Adrenal gland (tissue), 12 donors: ENCODE data around the gene INSR. TPM values are rescaled to one million over a fixed set of nuclear protein-coding genes. Genes with fewer than 3 reads are reported as not detected.

ENCODE experiments used
- DNase-seq, 7 donors: peaks; one replicate each; pipeline ENCODE4 v3.0.0-alpha.2; 2019 to 2020
- H3K27ac ChIP-seq, 5 donors: fragments of 200-600 bp; sonication (generic) in 4 of 5; 1 replicate in 3 of 5; 2 replicates in 2 of 5; pipeline versions ENCODE4 v1.5.1 to v1.8.0; 2016 to 2020; ENCODE audit warnings: mild to moderate bottlenecking in 1 of 5
- H3K27me3 ChIP-seq: fragments of 200-600 bp; 2 replicates; pipeline ENCODE4 v1.8.0; 2021
- H3K36me3 ChIP-seq, 2 donors: fragments of 200-600 bp; replicated peaks in 1 of 2; 1 replicate in 1 of 2; 2 replicates in 1 of 2; pipeline versions ENCODE4 v1.5.1 to v1.8.0; 2018 to 2022
- H3K4me1 ChIP-seq, 2 donors: fragments of 200-600 bp; replicated peaks in 1 of 2; 1 replicate in 1 of 2; 2 replicates in 1 of 2; pipeline versions ENCODE4 v1.5.1 to v1.8.0; 2018 to 2021
- H3K4me3 ChIP-seq, 4 donors: fragments of 200-600 bp; sonication (generic) in 3 of 4; one replicate each; pipeline ENCODE4 v1.5.1; 2016 to 2018
- H3K9me3 ChIP-seq, 3 donors: fragments of 200-600 bp; sonication (generic) in 1 of 3; replicated peaks in 1 of 3; 1 replicate in 2 of 3; 2 replicates in 1 of 3; pipeline versions ENCODE4 v1.5.1 to v1.8.0; 2016 to 2021
- POLR2A ChIP-seq, 2 donors: fragments of 450-650 bp; IDR thresholded peaks; one replicate each; pipeline ENCODE4 v1.6.1; 2017; ENCODE audit warnings: antibody characterized with exemption in 2 of 2, mild to moderate bottlenecking in 2 of 2, moderate library complexity in 1 of 2
- WGBS, 4 donors: extraction: QIAGEN DNeasy Blood & Tissue Kit in 2 of 4; methylation state at CpG; one replicate each; pipeline versions ENCODE4 v1.1.5 to v1.1.7; 2013 to 2017; 5-methylcytosine and 5-hydroxymethylcytosine counted together
- intact Hi-C, 2 donors: fragments of 100-400 bp; cut with DNase I; formaldehyde crosslinking; loops; one replicate each; pipeline versions ENCODE4 v1.14.1 to v1.15.0; 2022 to 2023
- polyA plus RNA-seq, 3 donors: library from polyadenylated mRNA; stranded (reverse); fragments of 200-250 nt in 2 of 3; fragments of 350-450 nt in 1 of 3; fragmentation: Illumina TruSeq in 1 of 3; extraction: RNeasy Lipid Tissue Mini Kit (QIAGEN cat#74804) in 1 of 3; gene quantifications; one replicate each; pipeline ENCODE4 v1.2.3, GENCODE V29; 2013 to 2014
- total RNA-seq, 9 donors: library from RNA; depleted of rRNA in 4 of 9; stranded (reverse); fragments of >200 nt in 4 of 9; fragments of 120-200 nt in 1 of 9; fragmentation: NEBNext Ultra II Directional in 1 of 9; extraction: Animal tissue kit (Norgen Biotek cat#: 25700) in 1 of 9; gene quantifications; one replicate each; pipeline versions ENCODE4 v1.1.0 to v1.2.4, GENCODE V29; 2013 to 2023
- TF ChIP-seq, protein P1 (sequence below), 6 experiments: fragments of 450-650 bp in 4 of 6; fragments of 200-600 bp in 2 of 6; sonication (generic) in 1 of 6; IDR thresholded peaks; 1 replicate in 5 of 6; 2 replicates in 1 of 6; pipeline versions ENCODE4 v1.5.1 to v1.8.0; 2016 to 2021; ENCODE audit warnings: antibody characterized with exemption in 6 of 6, mild to moderate bottlenecking in 2 of 6, moderate library complexity in 1 of 6
- donor health status: healthy with polysubstance abuse.
- donor health status: Bipolar disorder and iron deficiency.
- donor health status: DM: yes; HTN: yes; CAD: no.
- donor health status: DM: no; HTN: no; CAD: no.
- donor health status: DM: no; HTN: no; CAD: no.
- donor health status: DM: yes; HTN: yes; CAD: no.

The INSR gene
- total and polyA plus RNA-seq, 12 donors, result 19.0 to 327 (median 99.9) TPM

DNA sequence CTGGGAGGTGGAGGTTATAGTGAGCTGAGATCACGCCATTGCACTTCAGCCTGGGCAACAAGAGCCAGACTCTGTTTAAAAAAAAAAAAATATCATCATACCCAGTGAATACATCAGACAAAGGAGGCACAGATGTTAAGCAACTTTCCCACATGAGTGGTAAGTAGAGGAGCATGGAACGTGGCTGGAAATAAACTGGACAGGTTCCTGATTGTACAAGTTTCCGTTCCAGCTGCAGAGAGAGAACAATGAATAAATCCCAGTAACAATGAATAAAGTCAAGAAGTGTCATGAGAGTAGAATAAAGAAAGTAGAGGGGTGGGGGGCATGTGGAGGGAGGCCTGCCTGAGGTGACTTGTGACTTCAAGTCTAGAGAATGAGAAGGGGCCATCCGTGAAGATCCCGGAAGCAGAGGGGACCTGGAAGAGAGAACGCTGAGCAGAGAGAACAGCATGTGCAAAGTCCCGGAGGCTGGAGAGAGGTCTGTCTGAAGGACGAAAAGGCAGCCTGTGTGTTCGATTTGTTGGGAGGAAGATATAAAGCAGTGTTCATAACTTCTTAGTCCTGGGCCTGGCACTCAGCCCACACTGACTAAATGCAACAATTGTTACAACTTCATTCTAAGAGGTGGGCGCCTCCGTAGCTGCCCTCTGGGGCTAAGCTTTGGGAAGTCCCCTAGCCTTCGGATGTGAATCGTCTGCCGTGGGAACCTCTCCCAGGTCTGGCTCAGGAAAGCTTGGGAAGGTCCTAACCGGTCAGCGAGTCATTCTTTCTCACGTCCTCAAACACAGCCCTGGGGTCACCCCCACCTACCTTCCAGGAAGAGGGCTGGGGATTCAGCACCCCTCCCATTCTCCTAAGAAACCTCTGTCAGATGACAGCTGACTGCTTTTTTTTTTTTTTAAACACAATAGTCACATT lies 39.2 kb upstream of the INSR start:
- H3K4me1 ChIP-seq, result peaks cover 0 to 7% of the 10 kb centered on the region in 2 donors
- TF ChIP-seq POLR2A (IDR thresholded peaks at IDR 0.05), result no peak
- TF ChIP-seq, protein P1, sequence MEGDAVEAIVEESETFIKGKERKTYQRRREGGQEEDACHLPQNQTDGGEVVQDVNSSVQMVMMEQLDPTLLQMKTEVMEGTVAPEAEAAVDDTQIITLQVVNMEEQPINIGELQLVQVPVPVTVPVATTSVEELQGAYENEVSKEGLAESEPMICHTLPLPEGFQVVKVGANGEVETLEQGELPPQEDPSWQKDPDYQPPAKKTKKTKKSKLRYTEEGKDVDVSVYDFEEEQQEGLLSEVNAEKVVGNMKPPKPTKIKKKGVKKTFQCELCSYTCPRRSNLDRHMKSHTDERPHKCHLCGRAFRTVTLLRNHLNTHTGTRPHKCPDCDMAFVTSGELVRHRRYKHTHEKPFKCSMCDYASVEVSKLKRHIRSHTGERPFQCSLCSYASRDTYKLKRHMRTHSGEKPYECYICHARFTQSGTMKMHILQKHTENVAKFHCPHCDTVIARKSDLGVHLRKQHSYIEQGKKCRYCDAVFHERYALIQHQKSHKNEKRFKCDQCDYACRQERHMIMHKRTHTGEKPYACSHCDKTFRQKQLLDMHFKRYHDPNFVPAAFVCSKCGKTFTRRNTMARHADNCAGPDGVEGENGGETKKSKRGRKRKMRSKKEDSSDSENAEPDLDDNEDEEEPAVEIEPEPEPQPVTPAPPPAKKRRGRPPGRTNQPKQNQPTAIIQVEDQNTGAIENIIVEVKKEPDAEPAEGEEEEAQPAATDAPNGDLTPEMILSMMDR (IDR thresholded peaks at IDR 0.05), result no peak
- no peaks in the 10 kb centered on the region for H3K27me3 ChIP-seq
- H3K4me3 ChIP-seq, result no peak overlapping the region
- peak overlapping the region in 3 of 5 donors; percentile 10 to 47 (median 42) for H3K27ac ChIP-seq
- intact Hi-C loops, result no loop called here
- no peaks in the 10 kb centered on the region for H3K9me3 ChIP-seq
- 60 to 64% (median 61%) methylated on average over 17 of the region's 17 CpGs for WGBS, 4 donors
- DNase-seq, result peak in 6 of 7 donors; percentile 47 to 81 (median 57)
- H3K36me3 ChIP-seq, result no peaks in the 10 kb centered on the region

DNA sequence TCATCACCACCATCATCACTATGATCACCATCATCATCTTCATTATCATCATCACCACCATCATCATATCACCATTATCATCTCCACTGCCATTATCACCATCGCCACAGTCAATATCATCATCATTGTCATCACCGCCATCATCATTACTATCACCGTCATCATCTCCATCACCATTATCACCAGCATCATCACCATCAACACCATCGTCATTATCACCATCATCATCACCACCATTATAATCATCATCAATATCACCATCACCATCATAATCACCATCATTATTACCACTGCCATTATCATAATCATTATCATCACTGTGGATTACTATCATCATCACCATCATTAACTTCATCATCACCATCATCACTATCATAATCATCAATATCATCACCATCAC lies 37.2 kb upstream of the INSR start:
- 82 to 89% (median 85%) methylated on average over 4 of the region's 4 CpGs for WGBS, 4 donors
- Histone ChIP-seq H3K9me3 (no peaks in the 10 kb centered on the region), H3K4me3 (no peak overlapping the region), H3K36me3 (no peaks in the 10 kb centered on the region), H3K27ac (no peak overlapping the region), H3K4me1 (peaks cover 0 to 12% of the 10 kb centered on the region in 2 donors), H3K27me3 (no peaks in the 10 kb centered on the region)
- DNase-seq, result no peak
- TF ChIP-seq POLR2A (IDR thresholded peaks at IDR 0.05), result no peak
- TF ChIP-seq, protein P1 (IDR thresholded peaks at IDR 0.05), result no peak
- intact Hi-C loops, result no loop called here

DNA sequence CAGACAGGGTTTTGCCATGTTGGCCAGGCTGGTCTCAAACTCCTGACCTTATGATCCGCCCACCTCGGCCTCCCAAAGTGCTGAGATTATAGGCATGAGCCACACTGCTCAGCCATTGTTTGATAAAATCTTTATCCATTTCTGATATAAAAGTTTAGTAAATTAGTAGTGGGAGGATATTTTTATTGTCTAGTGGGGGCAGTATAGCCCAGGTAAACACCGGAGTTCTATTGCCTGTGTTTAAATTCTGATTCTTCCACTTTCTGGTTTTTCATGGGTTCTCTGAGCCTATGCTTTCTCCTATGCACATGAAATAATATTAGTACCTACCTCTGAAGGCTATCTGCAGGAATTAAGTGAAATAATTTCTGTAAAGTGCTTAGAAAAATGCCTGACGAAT lies 34.4 kb upstream of the INSR start:
- DNase-seq, result no peak
- Histone ChIP-seq H3K4me3 (no peak overlapping the region), H3K4me1 (peaks cover 0 to 13% of the 10 kb centered on the region in 2 donors), H3K36me3 (no peaks in the 10 kb centered on the region), H3K27me3 (no peaks in the 10 kb centered on the region), H3K9me3 (no peaks in the 10 kb centered on the region), H3K27ac (no peak overlapping the region)
- 83 to 89% (median 86%) methylated on average over 4 of the region's 4 CpGs for WGBS, 4 donors
- intact Hi-C loops, result no loop called here
- TF ChIP-seq, protein P1 (IDR thresholded peaks at IDR 0.05), result no peak
- TF ChIP-seq POLR2A (IDR thresholded peaks at IDR 0.05), result no peak

DNA sequence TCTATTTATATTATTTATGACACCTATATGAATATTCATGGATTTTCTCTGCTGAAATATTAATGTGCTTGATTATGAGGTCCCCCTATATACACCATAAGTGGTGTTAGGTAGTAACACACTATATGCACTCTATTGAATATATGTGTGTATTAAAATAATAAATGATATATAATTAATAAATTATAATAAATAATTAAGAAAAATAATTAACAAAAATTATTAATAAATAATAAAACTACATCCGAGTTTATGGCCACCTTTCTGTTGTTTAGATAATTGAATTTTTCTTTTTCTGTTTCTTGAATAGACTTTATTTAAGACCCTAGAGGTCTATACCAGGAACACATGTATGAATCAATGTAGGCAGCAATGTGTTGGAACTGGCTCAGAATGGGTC lies 33.6 kb upstream of the INSR start:
- no peak for TF ChIP-seq POLR2A (IDR thresholded peaks at IDR 0.05)
- TF ChIP-seq, protein P1 (IDR thresholded peaks at IDR 0.05), result no peak
- H3K36me3 ChIP-seq, result no peaks in the 10 kb centered on the region
- no peaks in the 10 kb centered on the region for H3K9me3 ChIP-seq
- H3K27ac ChIP-seq, result peak overlapping the region in 2 of 5 donors; percentile 50 to 59
- H3K27me3 ChIP-seq, result no peaks in the 10 kb centered on the region
- intact Hi-C loops, result no loop called here
- H3K4me3 ChIP-seq, result no peak overlapping the region
- 77 to 91% (median 83%) methylated on average over 1 of the region's 1 CpG for WGBS, 4 donors
- DNase-seq, result no peak
- peaks cover 0 to 13% of the 10 kb centered on the region in 2 donors for H3K4me1 ChIP-seq
